RPMI7951 (cell line): ENCODE measurements around the gene COL1A2. TPM values are rescaled to one million over a fixed set of nuclear protein-coding genes. Genes with fewer than 3 reads are reported as not detected.

Experiments
- DNase-seq: peaks from one replicate; pipeline ENCODE4 v3.0.0-alpha.2; 2012; ENCODE audit warnings: low read depth
- total RNA-seq: library from RNA; depleted of rRNA; stranded (reverse); fragments of >200 nt; shearing (Covaris generic); gene quantifications from 2 replicates; pipeline ENCODE4 v1.2.3, GENCODE V29; 2014; rRNA removed

COL1A2 gene
- total RNA-seq = 1,601 and 1,652 TPM in 2 replicates

DNA sequence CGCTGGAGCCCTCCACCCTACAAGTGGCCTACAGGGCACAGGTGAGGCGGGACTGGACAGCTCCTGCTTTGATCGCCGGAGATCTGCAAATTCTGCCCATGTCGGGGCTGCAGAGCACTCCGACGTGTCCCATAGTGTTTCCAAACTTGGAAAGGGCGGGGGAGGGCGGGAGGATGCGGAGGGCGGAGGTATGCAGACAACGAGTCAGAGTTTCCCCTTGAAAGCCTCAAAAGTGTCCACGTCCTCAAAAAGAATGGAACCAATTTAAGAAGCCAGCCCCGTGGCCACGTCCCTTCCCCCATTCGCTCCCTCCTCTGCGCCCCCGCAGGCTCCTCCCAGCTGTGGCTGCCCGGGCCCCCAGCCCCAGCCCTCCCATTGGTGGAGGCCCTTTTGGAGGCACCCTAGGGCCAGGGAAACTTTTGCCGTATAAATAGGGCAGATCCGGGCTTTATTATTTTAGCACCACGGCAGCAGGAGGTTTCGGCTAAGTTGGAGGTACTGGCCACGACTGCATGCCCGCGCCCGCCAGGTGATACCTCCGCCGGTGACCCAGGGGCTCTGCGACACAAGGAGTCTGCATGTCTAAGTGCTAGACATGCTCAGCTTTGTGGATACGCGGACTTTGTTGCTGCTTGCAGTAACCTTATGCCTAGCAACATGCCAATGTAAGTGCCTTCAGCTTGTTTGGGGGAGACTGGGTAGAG, at the start of gene COL1A2:
Gene COL1A2 (plus strand): TSS at position 459 of the 704 bp plus-strand sequence. CDS start 137 bp downstream, at position 596.
- peak; percentile 98 for DNase-seq

DNA sequence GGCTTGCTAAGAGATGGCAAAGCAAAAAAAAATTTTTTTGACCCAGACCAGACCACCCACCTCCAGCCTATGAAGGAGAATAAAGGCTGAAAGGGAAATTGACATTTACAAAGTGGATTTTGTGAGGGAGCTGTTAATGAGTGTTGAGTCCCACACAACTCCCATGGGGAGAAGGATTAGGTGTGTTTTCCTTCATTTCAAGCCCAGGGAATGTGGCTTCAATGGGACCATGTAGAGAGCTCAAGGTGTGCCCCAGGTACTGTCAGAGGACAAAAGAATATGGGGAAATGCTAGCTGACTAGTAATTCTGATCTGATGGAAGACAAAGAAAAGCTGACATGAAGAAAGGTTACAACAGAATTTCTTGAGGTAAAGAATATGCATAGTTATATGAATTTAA, 48.8 kb upstream of the COL1A2 start:
- no peak for DNase-seq

DNA sequence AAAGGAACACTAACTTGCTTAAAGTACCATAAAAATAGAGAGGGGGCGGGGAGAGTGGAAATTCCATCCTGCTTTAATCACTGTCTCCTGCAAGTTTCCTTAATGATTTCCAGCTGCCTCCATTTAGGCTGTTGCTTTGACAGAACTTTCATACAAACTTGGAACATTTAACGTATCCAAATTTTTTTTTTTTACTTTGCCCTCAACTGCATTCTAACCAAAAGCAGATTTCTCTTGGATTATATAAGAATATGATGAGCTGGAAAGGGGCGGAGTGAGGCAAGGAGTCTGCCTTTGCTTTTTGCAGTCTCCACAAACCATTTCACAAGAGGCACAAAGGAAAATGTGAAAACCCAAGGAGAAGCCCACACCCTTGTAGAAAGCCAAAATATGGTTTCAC, 46.6 kb upstream of the COL1A2 start:
- peak; percentile 97 for DNase-seq

DNA sequence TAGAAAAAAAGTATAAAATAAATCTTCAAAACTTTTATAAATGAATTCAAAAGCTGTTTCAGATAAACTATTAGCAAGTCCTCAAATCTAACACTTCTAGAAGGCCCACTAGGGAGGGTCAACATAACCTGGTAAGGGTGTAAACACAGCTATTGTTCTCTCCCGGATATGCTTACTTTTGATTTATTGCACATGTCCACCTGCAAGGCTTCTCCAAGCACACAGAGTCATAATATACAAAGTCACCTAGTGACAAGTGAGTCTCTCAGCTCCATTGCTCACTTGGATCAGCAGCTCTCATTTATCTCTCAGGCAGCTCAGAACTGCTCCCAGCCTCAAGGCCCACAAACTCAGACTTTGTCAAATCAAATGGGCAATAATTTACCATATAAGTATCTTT, 44.0 kb upstream of the COL1A2 start:
- DNase-seq = no peak

DNA sequence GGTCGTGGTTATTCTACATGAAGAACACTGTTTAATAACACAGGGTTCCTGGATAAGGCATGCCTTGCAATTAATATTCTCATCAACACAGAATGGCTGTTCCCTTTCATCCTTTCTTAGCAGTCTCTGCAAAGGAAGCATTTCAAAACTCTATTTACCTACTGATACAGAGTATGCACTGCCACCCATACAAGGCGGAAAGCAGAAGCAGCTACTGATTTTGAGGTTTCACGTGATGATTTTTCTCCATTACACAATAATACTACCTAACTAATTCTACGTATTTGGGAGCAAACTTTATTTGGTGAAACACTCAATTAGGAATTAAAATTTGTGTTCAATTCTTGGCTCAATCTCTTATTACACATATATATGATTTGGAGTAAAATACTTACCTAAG, 43.0 kb upstream of the COL1A2 start:
- no peak for DNase-seq

DNA sequence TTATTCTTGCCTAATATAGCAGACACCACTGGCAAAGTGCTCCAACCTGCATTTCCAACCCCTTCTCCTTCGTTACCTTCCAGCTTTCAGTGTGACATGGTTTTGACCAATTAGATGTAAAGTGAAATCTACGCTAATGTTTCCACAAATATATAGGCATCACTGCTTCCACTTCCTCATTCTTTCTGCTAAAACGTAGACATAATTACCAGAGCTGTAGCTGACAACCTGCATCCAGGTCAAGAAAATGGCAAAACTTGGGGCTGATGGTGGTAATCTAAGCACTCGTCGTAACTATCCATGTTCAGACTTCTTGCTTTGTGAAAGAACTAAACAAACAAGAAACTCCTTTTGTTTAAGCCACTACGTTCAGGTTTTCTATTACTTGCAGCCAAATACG, 41.8 kb upstream of the COL1A2 start:
- DNase-seq = no peak

DNA sequence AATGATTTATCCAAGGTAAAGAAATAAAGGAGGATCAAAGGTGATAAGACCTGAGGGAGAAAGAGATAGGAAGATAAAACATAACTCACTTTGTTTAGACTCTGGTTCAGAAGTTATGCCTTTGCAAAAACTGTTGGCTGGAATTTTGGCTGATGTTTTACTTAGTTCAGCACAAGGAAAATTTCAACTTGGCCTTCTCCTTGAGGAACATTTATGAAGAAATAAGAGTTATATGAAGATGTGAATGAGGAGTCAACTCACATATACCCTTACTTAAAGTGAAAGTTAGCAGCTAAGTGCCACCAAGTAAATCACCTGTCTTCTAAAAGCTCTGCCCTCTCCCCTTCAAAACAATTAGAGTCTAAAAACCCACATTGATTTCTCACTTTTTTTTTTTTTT, 39.7 kb upstream of the COL1A2 start:
- no peak for DNase-seq

DNA sequence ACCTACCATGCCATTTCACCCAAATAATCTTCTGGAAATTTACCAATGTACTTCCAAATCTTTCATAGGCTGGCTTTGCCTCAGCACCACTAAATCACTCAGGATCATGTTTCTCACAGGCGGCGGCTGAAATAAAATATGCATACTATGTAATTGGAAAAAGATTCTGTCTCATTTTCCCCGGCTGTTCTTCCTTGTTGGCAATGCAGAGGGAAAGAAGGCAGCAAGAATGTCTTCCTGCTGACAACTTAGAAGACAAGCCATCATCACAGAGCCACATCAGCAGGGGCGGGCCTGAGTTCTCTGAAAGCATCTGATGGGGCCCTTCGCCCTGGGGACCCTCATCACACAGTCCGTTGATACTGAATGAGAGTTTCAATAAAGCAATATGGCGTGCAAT, 39.2 kb upstream of the COL1A2 start:
- DNase-seq = no peak

DNA sequence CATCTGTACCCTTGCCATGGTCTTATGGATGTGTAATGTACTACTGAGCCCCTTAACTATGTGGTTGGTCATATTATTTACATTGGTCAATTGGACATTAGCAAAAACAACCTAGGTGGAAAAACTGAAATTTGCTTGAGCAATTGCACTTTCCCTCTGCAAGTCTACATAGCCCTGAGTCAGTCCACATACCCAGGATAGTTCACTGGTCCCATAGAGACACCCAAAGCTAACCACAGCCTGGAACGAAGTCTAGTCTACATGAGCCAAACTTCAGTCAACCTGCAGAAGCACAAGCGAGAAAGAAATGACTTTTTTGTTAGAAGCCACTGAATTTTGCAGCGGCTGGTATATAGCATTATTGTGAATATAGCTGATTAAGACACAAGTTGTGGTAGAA, 37.6 kb upstream of the COL1A2 start:
- no peak for DNase-seq

DNA sequence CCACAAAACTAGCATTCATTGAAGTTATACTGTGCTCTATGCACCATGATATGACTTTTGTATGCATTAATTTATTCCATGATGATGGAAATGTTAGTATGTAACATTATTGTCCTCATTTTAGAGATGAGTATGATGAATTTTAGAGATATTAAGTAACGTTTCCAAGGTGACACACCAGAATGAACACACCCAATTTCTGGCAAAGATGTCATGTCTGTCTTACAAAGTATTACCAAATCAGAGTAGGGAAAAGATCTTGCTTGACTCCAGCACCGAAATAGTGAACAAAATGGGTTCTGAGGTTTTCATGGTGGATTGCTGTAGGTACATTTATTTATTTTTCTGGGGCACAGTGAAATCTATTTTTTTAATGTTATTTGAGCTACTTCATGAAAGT, 33.8 kb upstream of the COL1A2 start:
- DNase-seq = no peak

DNA sequence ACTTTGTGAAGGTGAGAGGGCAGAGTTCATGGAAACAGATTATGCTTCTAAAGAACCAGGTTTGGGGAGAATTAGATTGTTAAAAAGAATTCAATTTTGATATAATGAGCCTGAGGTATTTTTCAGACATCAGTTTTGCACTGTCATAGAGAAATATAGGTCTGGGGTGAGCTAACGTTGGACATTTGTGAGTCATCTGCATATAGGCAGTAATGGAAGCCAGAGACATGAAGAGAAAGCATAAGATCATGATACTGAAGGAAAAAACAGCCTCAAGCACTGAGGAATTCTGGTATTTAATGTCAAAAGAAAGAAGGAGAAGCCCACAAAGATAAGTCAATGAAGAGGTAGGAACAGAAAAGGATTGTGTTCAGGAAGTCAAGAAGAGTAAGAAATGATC, 32.4 kb upstream of the COL1A2 start:
- no peak for DNase-seq

DNA sequence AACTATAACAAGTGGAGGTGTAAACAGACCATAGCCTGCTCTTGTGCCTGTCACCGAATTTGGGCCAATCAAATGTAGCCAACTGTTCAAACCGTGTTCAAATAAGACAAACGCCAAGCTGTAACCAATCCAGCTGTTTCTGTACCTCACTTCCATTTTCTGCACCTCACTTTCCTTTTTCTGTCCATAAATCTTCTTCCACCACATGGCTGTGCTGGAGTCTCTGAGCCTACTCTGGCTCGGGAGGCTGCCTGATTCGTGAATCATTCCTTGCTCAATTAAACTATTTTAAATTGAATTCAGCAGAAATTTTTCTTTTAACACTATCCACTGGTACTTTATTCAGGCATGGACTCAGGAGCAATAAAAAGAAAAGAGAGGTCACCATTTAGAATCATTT, 29.9 kb upstream of the COL1A2 start:
- no peak for DNase-seq

DNA sequence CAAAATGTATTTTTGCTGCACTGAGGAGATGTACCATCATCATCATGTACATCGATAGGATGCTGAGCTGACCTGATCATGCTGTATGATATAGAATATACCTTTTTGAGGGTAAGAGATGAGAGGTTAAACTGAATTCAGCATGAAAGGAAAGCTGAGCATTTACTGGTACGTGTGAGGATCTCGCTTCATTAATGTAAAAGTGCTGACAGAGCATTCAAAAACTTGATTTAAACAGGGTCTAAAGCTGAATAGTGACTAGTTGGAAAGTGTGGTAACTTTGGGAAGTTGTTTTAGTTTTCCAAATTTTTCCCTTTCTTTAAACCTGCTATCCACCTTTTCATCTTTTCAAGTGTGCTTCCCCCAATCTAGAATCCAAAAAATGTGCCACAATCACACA, 28.5 kb upstream of the COL1A2 start:
- no peak for DNase-seq

DNA sequence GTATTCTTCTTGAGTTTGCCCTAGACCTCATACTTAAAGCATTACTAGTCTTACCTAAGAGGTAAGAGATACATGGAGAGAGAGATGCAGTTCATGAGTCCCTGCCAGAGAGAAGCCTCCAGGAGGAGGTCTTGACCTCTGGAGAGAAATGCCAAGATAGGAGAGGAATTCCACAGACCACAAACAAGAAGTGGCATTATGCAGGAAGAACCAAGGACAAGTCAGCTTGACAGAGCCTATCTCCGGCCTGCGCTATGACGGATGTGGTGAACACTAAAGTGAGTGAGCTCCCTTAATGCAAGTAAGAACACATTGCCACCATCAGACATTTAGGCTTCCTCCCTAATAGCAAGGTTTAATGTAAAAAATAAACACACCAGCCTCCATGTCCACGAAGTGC, 27.9 kb upstream of the COL1A2 start:
- peak; percentile 91 for DNase-seq

DNA sequence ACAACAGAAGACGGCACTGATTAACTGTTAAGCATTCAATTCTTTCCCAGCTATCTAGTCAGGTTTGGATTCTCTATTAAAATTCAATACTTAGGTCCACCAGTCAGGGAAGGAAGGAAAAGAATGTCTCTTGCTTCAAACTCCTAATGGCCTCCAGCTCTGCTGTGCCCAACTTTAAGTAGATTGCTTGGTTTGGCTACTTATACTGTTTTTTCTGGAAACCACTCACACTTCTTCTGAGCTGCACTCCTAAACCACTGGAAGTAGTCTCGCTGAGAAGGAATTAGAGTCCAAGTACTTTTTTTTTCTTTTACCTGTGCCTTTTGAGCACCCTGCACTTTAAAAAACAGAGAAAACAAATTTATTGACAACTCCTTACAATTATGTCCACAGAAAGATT, 26.7 kb upstream of the COL1A2 start:
- DNase-seq = peak; percentile 79

DNA sequence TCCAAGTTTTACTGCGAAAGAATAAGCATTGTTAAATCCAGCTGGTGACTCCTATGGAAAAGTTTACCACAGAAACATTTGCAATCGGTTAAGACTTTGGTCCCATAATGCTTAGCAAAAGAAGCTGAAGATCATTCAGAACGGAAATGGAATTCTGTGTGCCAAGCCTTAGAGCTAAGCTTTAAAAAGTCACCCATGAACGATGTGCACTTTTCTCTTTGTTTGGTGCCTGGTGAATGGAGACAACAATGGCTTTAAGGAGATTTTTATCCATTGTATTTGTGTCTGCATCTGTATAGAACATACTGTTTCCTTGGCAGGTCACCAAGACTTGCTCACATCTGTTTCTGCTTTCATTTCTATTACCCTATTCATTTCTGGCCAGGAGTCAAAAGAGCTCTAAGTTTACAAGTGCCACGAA, 26.3 kb upstream of the COL1A2 start:
- DNase-seq = peak; percentile 90

DNA sequence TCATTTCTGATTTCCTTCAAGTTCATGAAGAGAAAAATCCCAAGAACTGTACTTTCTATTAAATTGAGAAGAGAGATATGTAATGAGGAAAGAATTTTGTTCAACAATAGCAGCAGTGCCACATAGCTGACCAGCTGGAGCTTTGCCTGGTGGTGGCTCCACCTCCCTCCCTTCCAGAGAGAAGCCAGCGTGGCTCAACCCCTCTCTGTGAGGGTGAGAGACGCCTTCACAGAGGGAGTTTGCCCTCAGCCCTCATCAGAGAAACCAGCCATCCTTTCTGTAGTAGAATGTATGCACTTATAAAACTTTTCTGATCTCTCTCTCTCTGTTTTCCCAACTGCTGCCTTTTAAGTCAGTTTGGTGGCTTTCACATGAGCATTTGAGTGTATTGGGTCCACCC, 20.5 kb upstream of the COL1A2 start:
- DNase-seq = peak; percentile 91

DNA sequence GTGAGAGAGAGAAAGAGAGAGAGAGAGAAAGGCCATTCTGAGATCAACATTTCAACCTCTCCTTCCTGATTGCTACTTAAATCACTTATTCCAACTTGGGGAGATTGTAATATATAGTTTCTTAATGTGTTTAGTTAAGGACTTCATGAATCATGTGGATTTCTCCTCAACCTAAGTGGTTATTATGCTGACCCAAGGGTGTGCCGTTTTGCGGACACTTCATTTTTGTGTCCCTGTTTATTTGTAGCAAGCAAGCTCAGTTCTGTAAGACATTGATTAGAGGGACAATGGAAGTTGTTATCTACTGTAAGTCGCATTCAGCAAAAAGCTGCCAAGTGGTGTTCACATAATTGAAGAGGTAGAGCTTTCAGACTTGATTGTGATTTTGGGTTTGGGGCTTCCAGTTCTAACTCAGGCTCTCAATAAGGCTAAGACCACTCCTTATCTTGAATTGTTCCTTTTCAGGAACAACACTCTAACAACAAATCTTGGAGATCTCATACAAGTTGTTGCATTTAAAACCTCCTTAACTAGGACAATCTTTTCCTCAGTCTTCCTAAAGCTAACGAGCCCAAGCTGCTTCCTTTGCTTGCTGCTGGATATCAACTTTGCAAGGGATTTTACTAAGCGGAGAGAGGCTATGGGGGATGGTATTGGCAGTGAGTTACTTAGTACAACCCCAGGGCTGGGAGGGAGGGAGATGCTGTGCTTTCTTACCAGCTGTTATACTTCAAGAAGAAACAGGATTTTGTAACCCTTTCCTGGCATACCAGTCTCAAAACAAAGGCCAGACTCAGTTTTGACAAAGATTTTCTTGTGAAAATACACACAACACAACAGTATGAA, 19.8 kb upstream of the COL1A2 start:
- peak; percentile 96 for DNase-seq

DNA sequence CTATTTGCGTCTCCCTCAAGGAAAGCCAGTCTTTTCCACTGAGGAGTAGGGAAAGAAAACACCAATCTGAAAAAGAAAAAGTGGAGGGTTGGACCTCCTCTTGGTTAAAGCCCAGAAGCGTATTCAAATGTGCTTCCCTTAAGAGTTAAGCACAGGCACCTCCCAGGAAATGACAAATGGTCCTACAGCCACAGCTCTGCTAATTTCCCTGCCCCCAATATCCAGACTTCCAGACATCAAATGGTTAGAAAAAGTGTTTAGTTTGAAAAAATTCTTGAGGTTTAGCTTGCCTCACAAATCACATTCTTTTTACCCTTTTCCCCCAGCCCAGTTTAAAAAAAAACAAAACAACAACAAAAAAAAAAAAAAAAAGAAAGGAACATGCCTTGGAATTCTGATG, 19.0 kb upstream of the COL1A2 start:
- peak; percentile 98 for DNase-seq

DNA sequence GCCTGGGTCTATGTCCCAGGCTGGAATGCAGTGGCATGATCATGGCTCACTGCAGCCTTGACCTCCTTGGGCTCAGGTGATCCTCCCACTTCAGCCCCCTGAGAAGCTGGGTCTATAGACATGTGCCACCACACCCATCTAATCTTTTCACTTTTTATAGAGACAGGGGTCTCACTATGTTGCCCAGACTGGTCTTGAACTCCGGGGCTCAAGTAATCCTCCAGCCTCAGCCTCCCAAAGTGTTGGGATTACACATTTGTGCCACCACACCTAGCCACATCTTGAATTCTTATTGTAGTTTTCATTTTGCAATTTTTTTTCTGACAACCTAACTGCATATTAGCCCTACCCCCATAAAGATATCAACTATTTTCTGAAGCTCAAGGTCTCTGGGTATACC, 18.4 kb upstream of the COL1A2 start:
- DNase-seq = no peak

DNA sequence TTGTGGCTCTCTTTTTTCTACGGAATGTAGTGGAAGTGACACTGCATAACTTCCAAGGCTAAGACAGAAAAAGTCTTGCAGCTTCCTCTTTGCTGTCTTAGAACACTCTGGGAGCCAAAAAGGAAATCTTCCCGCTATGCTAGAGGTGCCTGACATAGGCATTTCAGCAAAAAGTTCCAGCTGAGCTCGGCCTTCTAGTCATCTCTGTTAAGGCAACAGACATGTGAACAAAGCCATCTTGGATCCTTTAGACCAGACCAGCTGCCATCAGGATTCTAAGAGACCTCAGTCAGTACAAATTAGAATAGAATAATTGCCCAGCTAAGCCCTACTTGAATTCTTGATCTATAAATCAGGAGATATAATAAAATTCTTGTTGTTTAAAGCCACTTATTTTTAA, 16.3 kb upstream of the COL1A2 start:
- no peak for DNase-seq

DNA sequence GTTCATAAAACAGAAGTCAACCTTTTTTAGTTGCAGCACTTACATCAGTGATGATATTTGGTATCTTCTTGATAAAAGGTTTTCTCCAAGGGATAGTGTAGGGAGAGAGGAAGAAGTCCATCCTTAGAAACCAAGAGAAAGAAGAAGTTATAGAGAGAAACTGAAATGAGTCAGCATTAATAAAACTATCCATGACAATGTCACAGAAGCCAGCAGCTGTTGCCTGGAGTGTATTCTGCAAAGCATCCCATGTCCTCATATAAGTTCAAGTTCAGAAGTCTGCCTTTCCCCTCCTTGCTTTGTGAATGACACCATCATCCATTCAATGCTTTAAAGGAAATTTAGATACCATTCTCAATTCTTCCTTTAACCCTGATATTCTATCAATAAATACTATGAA, 14.4 kb upstream of the COL1A2 start:
- DNase-seq = no peak

DNA sequence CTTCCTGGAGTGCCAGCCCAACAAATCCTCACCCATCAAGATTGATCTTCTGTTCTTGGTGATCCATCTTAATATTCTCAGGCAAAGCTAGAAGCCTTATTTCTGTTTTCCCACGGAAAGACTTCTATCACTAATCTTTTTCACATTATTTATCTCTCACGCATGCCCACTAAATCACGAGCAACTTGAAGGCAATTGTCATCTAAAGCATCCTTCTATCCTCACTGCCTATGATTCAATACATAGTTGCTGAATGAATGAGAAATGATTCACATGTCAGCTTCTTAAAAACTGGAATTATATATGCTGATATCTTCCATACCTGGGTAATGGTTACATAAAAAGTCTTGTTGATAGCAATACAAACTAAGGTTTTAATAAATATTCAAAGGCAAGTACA, 12.6 kb upstream of the COL1A2 start:
- DNase-seq = no peak
